Measurements from ENCODE around the gene ZBTB33.

DNA sequence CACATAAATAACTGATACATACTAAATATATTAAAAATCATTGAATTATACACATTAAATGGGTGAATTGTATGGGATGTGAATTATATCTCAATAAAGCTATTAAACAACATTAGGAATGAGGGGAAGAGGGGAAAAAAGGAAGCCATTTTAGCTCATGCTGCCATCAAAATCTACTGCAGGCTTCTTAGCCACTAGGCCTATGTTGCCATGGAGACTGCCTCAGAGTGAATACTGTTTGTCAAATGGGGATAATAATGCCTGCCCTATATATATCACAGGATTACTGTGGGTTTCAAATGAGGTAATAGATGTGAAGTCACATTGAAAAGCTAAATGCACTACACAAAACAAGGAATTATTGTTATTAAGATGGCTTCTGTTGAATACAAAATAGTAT, 39.5 kb downstream of the ZBTB33 start:
- TF ChIP-seq, protein P1, sequence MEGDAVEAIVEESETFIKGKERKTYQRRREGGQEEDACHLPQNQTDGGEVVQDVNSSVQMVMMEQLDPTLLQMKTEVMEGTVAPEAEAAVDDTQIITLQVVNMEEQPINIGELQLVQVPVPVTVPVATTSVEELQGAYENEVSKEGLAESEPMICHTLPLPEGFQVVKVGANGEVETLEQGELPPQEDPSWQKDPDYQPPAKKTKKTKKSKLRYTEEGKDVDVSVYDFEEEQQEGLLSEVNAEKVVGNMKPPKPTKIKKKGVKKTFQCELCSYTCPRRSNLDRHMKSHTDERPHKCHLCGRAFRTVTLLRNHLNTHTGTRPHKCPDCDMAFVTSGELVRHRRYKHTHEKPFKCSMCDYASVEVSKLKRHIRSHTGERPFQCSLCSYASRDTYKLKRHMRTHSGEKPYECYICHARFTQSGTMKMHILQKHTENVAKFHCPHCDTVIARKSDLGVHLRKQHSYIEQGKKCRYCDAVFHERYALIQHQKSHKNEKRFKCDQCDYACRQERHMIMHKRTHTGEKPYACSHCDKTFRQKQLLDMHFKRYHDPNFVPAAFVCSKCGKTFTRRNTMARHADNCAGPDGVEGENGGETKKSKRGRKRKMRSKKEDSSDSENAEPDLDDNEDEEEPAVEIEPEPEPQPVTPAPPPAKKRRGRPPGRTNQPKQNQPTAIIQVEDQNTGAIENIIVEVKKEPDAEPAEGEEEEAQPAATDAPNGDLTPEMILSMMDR (IDR thresholded peaks at IDR 0.05), result no peak
- TF ChIP-seq EZH2phosphoT487 (IDR thresholded peaks at IDR 0.05), result no peak
